GM18502 (cell line): ENCODE results near the gene GRPEL1.

ENCODE experiments used
- ATAC-seq: cut with Tn5 transposase; IDR thresholded peaks from one replicate; pipeline ENCODE4 v1.9.1; 2021; ENCODE audit warnings: mild to moderate bottlenecking; ENCODE audit not compliant: unreplicated experiment, poor library complexity

GRPEL1 gene

DNA sequence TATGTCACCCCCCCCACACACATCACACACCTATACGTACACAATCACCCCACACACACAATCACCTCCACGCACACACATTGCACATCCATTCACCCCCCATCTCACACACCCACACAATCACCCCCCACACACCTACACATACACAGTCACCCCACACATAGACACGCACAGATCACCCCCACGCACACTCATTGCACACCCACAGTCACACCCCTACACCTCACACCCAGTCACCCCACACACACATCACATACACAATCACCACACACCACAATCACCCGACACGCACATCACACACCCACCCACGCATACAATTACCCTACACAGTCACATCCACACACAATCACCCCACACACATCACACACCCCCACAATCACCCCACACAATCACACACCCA, 40.6 kb downstream of the GRPEL1 start:
- ATAC-seq, result no peak

DNA sequence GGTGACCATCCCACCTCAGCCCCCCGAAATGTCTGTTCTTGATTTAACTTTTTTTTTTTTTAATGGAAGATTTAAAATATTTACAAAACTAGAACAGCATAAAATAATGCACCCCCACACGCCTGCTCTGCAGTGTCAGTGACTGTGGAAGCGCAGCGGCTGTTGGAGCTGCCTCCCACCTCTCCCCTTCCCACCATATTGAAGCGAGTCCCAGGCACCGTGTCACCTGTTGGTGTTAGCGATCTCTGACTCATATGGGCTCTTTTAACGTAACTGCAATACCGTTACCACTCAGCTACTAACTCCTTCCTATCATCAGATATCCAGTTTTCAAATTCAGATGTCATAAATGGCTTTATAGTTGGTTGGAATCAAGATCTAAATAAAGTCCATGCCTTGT, 41.8 kb downstream of the GRPEL1 start:
- no peak for ATAC-seq

DNA sequence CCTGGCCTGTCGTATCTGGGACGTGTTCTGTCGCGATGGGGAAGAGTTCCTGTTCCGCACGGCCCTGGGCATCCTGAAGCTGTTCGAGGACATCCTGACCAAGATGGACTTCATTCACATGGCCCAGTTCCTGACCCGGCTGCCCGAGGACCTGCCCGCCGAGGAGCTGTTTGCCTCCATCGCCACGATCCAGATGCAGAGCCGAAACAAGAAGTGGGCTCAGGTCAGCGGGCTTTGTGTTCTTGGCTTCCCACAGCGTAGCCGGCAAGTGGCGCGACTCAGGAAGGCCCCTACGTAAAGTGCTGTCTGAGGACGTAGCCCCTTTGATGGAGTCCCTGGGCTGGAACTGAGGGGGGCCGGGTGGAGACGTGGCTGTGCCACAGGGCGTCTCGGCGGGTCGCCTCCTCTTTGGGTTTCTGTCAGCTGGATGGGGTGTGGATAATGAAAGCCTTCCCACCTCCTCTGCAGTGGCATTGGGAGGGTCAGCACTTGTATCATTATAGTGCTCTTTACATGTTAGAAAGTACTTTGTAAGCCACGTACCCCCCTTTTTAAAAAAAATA, 42.7 kb downstream of the GRPEL1 start:
- ATAC-seq, result no peak

GRCh38 chr4:7024336-7024890, 43.5 kb downstream of the GRPEL1 start:
- ATAC-seq, result no peak

GRCh38 chr4:7023901-7024300, 44.0 kb downstream of the GRPEL1 start:
- no peak for ATAC-seq

GRCh38 chr4:7023486-7023885, 44.4 kb downstream of the GRPEL1 start:
- no peak for ATAC-seq

DNA sequence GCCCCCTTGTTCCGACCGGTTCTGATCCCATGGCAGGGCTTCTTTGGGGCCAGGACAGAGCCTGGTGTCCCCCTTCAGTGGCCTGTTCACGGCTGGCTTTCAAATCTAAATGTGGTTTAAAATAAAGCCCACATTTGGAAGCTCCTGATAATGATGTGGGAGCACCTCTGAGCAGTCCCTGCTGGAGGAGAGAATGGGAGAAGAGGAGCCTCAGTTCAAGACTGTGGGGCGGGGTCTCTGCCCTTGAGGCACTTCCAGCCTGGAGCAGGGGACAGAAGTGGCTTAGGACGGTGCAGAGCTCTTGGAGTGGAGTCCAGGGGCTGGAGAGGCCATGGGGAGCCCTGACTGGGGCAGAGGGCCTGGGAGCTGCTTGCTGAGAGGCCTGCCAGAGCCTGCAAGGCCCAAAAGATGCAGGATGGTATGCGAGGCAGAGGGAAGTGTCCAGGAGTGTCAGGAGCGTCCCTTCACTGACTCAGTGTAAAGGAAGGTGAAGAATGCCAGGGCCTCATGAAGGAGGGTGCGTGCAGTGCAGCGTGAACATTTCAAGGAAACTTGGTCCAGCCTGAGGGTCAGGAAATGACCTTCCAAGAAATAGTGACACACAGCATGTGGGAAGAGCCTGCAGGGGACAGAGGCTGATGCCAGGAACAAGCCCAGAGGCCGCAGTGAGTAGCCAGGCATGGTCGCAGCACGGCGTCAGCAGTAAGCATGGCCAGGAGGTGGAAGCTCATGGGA, 45.8 kb downstream of the GRPEL1 start:
- no peak for ATAC-seq

DNA sequence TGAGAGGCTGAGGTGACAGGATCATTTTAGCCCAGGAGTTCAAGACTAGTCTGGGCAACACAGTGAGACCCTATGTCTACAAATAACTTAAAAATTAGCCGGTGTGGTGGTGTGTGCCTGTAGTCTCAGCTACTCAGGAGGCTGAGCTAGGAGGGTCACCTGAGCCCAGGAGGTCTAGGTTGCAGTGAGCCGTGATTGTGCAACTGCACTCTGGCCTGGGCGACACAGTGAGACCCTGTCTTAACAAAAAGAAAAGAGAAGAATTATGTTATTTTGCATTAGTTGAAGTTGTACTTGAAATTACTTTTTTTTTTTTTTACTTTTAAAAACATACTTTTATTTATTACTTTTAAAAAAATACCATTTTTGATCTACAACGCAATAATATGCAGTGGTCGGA, 46.5 kb downstream of the GRPEL1 start:
- no peak for ATAC-seq

DNA sequence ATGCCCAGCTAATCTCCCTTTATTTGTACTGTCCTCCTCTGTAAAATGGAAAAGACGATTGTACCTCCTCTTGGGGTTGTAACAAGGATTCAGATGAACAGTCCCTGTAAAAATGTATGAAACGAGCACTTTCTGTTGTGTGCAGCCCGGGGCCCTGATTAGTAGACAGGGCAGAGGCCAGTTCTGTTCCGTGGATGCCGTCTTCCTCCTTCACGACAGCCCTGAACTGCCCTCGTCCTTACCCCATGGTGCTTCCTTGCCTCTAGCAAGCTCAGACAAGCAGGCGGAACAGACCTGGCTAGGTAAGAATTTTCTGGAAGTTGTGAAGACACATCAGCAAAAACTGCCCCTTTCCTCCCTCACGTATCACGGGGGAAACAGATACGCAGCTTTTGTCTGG, 47.0 kb downstream of the GRPEL1 start:
- no peak for ATAC-seq

DNA sequence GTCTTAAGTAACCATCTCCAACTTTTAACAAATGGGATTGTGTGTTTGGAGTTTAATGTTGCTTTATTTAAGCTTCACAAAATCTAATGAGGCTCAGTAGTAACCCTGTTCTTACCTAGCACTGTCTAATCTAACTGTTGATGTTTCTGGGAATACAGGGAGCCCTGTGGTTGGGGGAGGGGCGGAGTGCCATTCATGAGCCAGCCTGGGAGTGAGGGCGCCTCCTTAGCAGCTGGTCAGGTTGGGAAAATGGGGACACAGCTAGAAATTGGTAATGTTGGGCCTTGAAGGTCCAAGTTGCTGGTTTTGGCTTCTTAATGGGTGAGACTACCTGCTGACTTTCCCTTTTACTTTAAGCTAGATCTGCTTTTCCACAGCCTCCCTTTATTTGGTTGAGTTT, 47.6 kb downstream of the GRPEL1 start:
- ATAC-seq, result no peak

- ATAC-seq, result no peak
These were observed 48.5 kb downstream of the GRPEL1 start for GRCh38 chr4:7019367-7019766.

DNA sequence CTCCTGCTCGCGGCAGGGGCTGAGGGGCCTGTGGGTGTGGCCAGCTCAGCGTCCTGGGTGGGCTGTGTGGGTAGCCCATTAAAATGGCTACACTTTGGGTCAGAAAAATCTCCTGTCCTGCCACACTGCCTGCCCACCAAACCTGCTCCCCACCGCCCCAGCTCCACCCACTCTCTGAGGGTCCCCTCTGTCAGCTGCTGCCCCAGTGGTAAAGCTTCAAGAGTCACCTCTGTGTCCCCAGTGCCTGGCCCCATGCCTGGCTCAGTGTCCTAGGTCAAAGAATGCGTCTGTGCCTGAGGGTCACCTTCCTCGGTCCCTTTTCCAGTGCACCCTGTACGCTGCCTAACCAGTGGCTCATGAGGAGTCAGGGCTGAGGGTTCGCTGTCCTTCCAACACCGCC, 49.6 kb downstream of the GRPEL1 start:
- no peak for ATAC-seq

DNA sequence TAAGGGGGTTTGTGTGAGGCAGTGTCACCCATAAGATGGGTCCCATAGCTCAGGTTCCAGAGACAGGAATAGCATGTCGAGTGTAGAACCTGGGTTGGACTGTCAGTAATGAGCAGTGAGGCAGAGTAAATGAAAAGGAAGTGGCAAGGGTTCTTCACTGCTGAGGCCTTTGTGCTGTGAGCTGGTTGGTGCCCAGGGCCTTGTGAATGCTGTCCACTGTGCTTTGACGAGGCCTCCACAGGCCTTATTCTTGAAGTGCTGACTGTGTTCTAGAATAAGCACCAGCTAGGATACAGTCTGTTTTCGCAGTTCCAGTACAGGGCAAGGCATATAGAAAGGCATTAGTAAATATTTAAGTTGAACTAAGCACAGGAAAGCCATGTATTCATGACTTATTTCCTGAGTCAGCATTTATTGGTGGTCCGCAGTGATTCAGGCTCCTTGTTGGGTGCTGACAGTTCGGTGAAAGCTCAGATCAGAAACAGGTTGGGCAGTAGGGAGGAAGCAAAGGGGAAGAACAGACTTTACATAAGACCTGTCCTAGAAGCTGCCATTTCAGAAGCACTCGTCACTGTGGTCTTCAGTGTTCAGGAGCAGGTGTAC, 50.3 kb downstream of the GRPEL1 start:
- ATAC-seq, result no peak

GRCh38 chr4:7016512-7016911, 51.4 kb downstream of the GRPEL1 start:
- ATAC-seq, result no peak

- no peak for ATAC-seq
These were observed 51.8 kb downstream of the GRPEL1 start for GRCh38 chr4:7016086-7016485.

DNA sequence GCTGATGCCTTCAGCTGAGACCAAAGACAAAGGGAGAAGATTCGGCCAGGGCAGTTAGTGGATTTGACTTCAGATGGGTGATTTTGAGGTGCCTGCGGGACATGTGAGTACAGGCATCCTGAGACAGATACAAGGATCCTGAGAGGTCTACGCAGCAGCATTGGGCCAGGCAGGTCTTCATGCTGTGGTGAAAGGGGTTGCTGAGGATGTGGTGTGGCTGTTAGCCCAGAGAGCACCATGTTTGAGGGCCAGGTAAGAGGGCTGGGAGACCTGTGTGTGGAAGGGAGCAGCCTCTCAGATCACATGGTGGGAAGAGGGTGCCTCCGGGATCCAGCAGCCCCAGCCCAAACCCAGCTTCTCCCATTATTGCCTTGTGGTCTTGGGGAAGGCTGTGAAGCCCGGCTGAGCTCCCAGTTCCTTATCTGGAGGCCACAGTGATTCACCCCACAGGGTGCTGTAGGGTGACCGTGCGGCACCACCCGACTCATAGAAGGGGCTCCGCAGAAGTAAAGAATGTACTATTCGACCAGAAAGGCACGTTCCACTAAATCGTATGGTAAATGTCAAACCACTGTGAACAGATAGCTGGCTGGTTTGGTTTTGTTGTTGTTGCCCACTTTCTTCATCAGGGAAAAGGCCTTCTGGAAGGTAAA, 52.4 kb downstream of the GRPEL1 start:
- ATAC-seq, result no peak

DNA sequence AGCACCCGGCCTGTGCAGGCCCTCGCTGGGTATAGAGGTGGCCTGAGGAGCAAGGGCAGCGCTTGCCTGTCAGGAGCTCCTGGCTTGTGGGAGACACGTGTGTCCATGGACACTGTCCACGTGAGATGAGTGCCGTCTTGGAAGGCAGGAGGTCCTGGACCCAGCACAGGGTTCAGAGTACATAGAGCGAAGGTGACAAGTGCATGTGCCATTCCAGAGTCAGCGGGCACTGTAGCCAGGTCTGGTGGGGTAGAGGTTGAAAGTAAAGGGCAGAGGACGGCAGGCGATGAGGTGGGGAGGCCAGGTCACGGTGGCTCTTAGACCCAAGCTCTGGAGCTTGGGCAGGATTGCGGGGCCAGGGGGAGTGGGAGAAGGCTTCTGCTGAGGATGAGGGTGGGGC, 53.0 kb downstream of the GRPEL1 start:
- ATAC-seq, result no peak

GRCh38 chr4:7013175-7013574, 54.7 kb downstream of the GRPEL1 start:
- ATAC-seq, result no peak

GRCh38 chr4:7009564-7009963, 58.3 kb downstream of the GRPEL1 start:
- no peak for ATAC-seq
